ENCODE measurements around the gene FGD5. TPM values are rescaled to one million over a fixed set of nuclear protein-coding genes. Genes with fewer than 3 reads are reported as not detected.

Gene FGD5
- total RNA-seq, 1 donor from 2014 or later: 0.24 TPM

- H3K4me1 ChIP-seq: peaks cover 16% of the 10 kb centered on the region
- H3K36me3 ChIP-seq: no peaks in the 10 kb centered on the region
- no peaks in the 10 kb centered on the region for H3K9me3 ChIP-seq (ENCODE audit: low read depth)
- no peak overlapping the region for H3K4me3 ChIP-seq
- Mint-ChIP-seq H3K4me3 (no peak overlapping the region), H3K36me3 (no peaks in the 10 kb centered on the region), H3K27me3 (ENCODE audit: insufficient read depth, low read depth) (peaks cover 8% of the 10 kb centered on the region), H3K4me1 (peaks cover 19% of the 10 kb centered on the region), H3K9me3 (no peaks in the 10 kb centered on the region), H3K27ac (no peak overlapping the region)
- no peaks in the 10 kb centered on the region for H3K27me3 ChIP-seq
- H4K20me1 ChIP-seq (ENCODE audit: low read depth): no peaks in the 10 kb centered on the region
- H3K4me2 ChIP-seq: no peak overlapping the region
- no peak overlapping the region for H2AFZ ChIP-seq (replicated peaks)
- no peak for DNase-seq (ENCODE audit: low spot score)
- no peaks in the 10 kb centered on the region for H3K79me2 ChIP-seq (ENCODE audit: low read depth)
- H3F3A ChIP-seq (ENCODE audit: low read depth): no peaks in the 10 kb centered on the region
- TF ChIP-seq, protein P1, sequence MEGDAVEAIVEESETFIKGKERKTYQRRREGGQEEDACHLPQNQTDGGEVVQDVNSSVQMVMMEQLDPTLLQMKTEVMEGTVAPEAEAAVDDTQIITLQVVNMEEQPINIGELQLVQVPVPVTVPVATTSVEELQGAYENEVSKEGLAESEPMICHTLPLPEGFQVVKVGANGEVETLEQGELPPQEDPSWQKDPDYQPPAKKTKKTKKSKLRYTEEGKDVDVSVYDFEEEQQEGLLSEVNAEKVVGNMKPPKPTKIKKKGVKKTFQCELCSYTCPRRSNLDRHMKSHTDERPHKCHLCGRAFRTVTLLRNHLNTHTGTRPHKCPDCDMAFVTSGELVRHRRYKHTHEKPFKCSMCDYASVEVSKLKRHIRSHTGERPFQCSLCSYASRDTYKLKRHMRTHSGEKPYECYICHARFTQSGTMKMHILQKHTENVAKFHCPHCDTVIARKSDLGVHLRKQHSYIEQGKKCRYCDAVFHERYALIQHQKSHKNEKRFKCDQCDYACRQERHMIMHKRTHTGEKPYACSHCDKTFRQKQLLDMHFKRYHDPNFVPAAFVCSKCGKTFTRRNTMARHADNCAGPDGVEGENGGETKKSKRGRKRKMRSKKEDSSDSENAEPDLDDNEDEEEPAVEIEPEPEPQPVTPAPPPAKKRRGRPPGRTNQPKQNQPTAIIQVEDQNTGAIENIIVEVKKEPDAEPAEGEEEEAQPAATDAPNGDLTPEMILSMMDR (IDR thresholded peaks at IDR 0.05): no peak
- TF ChIP-seq EZH2 (IDR thresholded peaks at IDR 0.05) (no peak), EZH2phosphoT487 (IDR thresholded peaks at IDR 0.05) (no peak)
- no peak overlapping the region for H3K9ac ChIP-seq
- H3K27ac ChIP-seq: no peak overlapping the region
These were observed 9.0 kb downstream of the FGD5 start for GRCh38 chr3:14827776-14828175.

- no peak overlapping the region for H3K27ac Mint-ChIP-seq
- H3K27ac ChIP-seq: no peak overlapping the region
- H3K9me3 Mint-ChIP-seq: no peaks in the 10 kb centered on the region
- H3K36me3 Mint-ChIP-seq: no peaks in the 10 kb centered on the region
- no peaks in the 10 kb centered on the region for H3K9me3 ChIP-seq (ENCODE audit: low read depth)
- H4K20me1 ChIP-seq (ENCODE audit: low read depth): no peaks in the 10 kb centered on the region
- peaks cover 12% of the 10 kb centered on the region for H3K4me1 ChIP-seq
- H3K4me3 Mint-ChIP-seq: no peak overlapping the region
- H2AFZ ChIP-seq (replicated peaks): no peak overlapping the region
- H3K4me2 ChIP-seq: no peak overlapping the region
- no peak for TF ChIP-seq EZH2 (IDR thresholded peaks at IDR 0.05)
- TF ChIP-seq, protein P1 (IDR thresholded peaks at IDR 0.05): no peak
- TF ChIP-seq EZH2phosphoT487 (IDR thresholded peaks at IDR 0.05): no peak
- DNase-seq (ENCODE audit: low spot score): no peak
- H3F3A ChIP-seq (ENCODE audit: low read depth): no peaks in the 10 kb centered on the region
- H3K9ac ChIP-seq: no peak overlapping the region
- H3K36me3 ChIP-seq: no peaks in the 10 kb centered on the region
- no peaks in the 10 kb centered on the region for H3K79me2 ChIP-seq (ENCODE audit: low read depth)
- peaks cover 13% of the 10 kb centered on the region for H3K4me1 Mint-ChIP-seq
- H3K4me3 ChIP-seq: no peak overlapping the region
- H3K27me3 Mint-ChIP-seq (ENCODE audit: insufficient read depth, low read depth): peaks cover 11% of the 10 kb centered on the region
- peaks cover under 1% of the 10 kb centered on the region for H3K27me3 ChIP-seq
These were observed 11.0 kb downstream of the FGD5 start for GRCh38 chr3:14829811-14830210.

DNA sequence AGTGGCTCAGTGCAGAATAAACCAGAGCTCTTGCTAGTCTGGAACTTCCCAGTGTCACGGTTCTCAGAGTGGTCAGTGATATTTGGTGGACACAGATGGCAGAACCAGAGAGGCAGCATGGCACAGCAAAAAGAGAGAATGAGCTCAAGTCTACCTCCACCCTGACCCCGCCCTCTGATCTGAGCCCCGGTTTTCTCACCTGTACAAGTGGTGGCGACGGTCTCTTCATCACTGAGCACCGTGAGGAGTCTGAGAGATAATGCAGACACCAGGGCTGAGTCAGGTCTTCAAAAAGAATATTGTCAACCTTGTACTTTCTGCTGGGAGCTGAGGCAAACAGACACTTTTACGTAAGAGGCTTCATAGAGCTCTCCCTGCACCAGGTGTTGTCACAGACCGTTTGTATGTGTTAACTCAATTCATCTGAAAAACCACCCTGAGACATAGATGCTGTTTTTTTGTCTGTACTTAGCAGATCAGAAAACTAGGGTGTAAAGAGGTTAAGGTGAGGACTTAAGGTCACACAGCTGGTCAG, 13.2 kb downstream of the FGD5 start:
- H3K9me3 Mint-ChIP-seq: no peaks in the 10 kb centered on the region
- Histone ChIP-seq H3K9me3 (ENCODE audit: low read depth) (no peaks in the 10 kb centered on the region), H3K9ac (no peak overlapping the region), H3K27me3 (peaks cover 21% of the 10 kb centered on the region), H3K4me1 (peaks cover 16% of the 10 kb centered on the region), H2AFZ (replicated peaks) (no peak overlapping the region), H3K79me2 (ENCODE audit: low read depth) (no peaks in the 10 kb centered on the region), H3K36me3 (no peaks in the 10 kb centered on the region), H3K27ac (no peak overlapping the region), H3F3A (ENCODE audit: low read depth) (no peaks in the 10 kb centered on the region), H3K4me3 (no peak overlapping the region), H4K20me1 (ENCODE audit: low read depth) (no peaks in the 10 kb centered on the region), H3K4me2 (no peak overlapping the region)
- no peak overlapping the region for H3K4me3 Mint-ChIP-seq
- peaks cover 10% of the 10 kb centered on the region for H3K27me3 Mint-ChIP-seq (ENCODE audit: insufficient read depth, low read depth)
- peaks cover 26% of the 10 kb centered on the region for H3K4me1 Mint-ChIP-seq
- TF ChIP-seq, protein P1 (IDR thresholded peaks at IDR 0.05): no peak
- TF ChIP-seq EZH2 (IDR thresholded peaks at IDR 0.05) (no peak), EZH2phosphoT487 (IDR thresholded peaks at IDR 0.05) (no peak)
- H3K27ac Mint-ChIP-seq: no peak overlapping the region
- H3K36me3 Mint-ChIP-seq: no peaks in the 10 kb centered on the region
- DNase-seq (ENCODE audit: low spot score): no peak

Data from neural progenitor cell (in vitro differentiated cells).